HEK293 (cell line): ENCODE results near the gene OTOF.

Experiments
- TCF7L2 ChIP-seq: IDR thresholded peaks from 2 replicates; pipeline ENCODE4 v1.6.1; 2011; ENCODE audit warnings: low read depth, mild to moderate bottlenecking, inconsistent platforms, low read length, moderate library complexity, borderline replicate concordance
- ZNF274 ChIP-seq, 2 experiments: fragments of 200-500 bp in 1 of 2; fragments of 450-650 bp in 1 of 2; sonication (Bioruptor generic) in 1 of 2; formaldehyde crosslinking in 1 of 2; IDR thresholded peaks; 2 replicates each; pipeline versions ENCODE4 v1.5.1 to v1.6.1; 2014 to 2016; ENCODE audit warnings: borderline replicate concordance in 1 of 2, inconsistent platforms in 1 of 2, low read length in 1 of 2, missing biosample characterization in 1 of 2, missing genetic modification characterization in 1 of 2

- TF ChIP-seq TCF7L2 (no peak), ZNF274 (IDR thresholded peaks at IDR 0.05; ENCODE audit: low read length) (no peak), ZNF274 (tag by site-specific recombination; IDR thresholded peaks at IDR 0.05; ENCODE audit: borderline replicate concordance) (no peak)
Measured at GRCh38 chr2:26453421-26454329, 24.2 kb downstream of the OTOF start.
